Limb (tissue), 2 donors: ENCODE measurements around the gene CNTNAP5.
"Not testable (repeated sequence)": the region's sequence is repeated elsewhere in the genome, so short reads cannot be mapped to it uniquely, and the experiment has no call there.

Experiments
- DNase-seq, 2 donors: peaks; one replicate each; pipeline ENCODE4 v3.0.0-alpha.2; 2016; ENCODE audit errors: extremely low spot score in 2 of 2

The CNTNAP5 gene

DNA sequence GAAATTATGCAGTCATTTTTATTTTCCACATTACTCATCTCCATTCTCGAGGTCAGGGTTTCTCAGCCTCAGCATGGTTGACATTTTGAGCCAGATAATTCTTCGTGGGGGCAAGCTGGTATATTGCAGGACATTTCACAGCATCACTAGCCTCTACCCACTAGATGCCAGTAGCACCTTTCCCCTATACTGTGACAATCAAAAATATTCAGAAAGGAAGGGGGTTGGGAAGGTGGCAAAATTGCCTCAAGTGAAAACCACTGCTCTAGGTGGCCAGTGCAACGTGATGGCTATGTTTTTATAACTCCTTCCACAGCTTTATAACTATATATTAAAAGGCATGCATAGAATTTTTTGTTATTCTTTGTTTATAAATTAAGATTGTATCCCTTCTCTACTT is 294.5 kb downstream of the CNTNAP5 start:
- no peak for DNase-seq

DNA sequence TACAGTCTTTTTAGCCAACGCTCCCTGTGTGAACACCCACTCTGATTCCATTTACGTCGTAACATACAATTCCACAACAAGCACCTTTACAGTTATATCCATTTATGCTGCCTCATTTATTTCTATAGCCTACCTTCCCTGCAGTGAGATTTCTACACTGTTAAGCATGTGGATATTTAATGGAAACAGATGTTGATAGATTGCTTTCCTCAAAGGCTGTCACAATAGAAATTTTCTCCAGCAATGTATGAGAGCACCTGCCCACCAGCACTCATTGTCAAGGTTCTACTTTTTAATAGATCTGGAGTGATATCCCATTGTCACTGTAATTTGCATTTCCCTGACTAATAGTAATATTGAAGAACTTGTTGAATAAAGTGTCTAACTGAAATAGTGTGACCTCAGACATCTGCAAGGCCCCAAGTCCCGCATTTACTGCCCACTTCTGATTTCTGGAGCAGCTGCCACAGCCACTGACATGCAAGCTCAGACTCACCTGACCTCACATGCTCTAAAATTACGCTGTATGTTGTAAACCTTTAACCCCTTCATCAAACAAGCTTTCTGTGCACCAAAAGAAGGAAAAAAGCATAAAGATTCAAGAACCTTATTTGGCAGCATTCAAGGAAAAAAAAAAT is 295.1 kb downstream of the CNTNAP5 start:
- no peak for DNase-seq

DNA sequence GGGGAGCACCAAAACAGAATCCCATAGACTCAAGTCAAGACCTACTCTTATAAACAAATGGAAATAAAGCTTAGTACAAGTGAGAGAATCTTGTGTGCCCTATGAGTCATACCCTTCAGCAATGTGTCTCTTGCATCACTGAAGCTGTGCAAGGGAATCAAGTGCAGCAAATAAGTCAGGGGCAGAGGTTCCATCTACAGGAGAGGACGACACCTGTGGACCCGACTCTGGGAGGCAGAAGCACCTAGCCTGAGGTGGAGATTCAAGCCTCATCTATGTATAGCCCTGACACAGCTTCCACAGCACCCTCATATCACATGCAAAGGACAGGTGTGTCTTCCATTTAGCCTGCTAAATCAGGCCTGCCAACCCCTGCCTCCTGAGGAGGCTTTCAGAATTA is 298.2 kb downstream of the CNTNAP5 start:
- DNase-seq, result no peak

DNA sequence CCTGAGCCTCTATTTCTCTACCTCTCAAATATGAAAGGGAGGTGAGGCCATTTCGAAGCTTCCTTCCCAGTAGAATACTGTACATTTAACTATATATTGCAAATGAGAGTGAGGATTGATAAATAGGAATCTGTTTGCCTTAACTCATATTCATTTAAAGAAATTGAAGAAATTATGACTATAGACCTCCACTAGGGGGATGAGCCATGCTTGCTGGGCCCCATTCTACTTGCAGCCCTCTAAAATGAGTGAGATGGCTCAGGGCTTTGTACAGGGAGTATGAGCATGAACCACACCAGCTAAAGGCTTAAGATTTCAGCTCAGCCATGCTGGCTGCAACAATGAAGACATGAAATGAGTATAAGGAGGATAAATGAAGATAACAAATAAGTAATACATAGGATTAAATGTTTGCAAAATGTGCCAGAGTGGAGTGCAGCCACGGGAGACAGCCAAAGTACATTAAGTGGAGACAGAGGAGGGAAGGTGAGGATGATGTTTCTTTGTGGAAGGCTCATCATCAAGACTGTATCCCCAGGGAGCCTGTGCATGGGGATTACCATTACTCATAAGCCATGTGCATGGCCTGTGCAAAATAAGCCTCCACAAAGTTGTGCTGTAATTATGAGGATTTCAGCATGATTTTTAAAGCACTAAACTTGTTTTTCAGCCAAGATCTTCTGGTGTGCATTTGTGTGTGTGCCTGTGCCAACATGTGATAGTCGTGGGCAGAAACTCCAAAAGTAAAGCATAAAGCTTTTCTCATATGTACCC is 300.8 kb downstream of the CNTNAP5 start:
- no peak for DNase-seq

DNA sequence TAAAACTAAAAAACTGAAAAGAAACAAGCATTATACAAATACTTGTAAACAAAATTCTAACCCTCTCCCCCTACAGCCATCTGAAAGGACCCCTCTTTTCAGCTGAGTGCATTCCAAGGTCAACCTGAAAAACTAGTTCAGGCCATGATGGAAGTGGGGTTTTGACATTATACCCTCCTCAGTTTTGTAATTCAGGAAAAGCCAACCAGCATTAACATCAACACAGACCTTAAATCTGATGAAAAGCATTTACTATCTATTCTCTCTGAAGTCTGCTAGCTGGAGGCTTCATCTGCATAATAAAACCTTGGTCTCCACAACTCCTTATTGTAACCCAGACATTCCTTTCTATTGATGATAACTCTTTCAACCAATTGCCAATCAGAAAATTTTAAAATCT is 302.2 kb downstream of the CNTNAP5 start:
- DNase-seq, result no peak

DNA sequence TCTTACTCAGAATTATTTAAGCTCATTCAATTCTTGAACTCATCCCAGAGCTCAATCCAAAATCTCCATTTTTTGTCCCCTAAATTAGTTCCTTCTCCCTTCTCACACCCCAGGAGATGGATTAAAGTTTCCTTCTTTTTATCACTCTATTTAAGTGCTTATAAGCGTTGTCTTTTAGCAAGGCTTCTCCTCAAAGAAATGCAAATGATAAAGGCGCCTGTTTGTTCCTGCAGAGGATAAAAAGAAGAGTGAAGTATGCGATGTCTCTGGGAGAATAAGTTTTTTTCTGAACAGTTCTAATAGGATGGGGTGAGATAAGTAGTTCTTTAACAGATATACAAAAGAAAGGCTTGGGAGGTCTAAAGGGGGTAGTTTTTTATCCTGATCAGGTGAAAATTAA is 303.3 kb downstream of the CNTNAP5 start:
- no peak for DNase-seq

DNA sequence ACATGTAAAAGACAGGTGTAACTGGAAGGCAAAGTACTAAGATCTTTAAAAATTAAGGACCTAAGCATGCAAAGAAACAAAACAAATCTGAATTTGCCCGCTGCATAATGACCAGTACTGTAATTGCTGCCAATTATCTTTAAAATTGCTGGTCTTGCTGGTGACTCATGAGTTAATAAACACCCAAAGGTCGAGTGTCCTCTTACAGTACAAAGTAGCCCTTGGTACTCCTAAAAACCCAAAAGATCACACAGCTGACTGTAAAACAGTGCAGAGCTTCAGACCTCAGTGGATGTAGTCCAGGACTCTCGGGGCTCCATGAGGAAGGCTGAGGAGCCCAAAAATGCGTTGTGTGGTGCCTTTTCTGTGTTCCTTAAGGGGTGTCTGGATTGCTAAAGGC is 308.7 kb downstream of the CNTNAP5 start:
- no peak for DNase-seq

DNA sequence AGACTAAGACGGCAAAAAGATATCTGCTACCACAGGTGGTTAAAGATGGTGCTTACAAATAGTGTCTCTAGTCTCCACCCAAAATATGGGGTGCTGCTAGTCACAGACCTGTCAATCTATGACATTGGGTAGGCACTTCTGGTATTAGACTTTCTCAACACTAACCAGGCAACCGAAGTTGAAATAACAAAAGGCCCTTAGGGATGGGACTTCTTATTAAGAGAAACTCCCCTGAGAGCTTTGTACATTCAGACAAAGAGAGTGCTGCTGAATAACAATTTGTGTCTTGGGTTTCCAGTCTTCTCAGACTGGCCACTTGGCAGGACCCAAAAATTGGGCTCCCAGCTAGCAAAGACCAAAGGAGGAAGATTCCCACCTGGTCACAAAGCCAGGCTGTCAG is 310.0 kb downstream of the CNTNAP5 start:
- DNase-seq, result no peak

DNA sequence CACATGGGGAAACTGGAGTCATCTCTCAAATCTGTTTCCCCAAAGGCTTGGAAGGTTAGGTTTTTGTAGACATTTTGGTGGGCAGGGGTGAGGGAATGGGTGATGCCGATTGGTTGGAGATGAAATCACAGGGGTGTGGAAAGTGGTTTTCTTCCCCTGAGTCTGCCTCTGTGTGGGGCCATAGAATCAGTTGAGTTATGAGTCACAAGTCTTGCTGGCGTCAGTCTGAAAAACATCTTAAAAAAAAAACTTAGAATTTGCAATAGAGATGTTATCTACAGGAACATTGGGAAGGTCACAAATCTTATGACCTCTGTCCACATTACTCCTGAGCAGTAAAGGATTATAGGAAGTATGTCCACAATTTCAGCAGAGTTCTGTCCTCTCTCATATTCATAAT is 314.6 kb downstream of the CNTNAP5 start:
- DNase-seq, result no peak

DNA sequence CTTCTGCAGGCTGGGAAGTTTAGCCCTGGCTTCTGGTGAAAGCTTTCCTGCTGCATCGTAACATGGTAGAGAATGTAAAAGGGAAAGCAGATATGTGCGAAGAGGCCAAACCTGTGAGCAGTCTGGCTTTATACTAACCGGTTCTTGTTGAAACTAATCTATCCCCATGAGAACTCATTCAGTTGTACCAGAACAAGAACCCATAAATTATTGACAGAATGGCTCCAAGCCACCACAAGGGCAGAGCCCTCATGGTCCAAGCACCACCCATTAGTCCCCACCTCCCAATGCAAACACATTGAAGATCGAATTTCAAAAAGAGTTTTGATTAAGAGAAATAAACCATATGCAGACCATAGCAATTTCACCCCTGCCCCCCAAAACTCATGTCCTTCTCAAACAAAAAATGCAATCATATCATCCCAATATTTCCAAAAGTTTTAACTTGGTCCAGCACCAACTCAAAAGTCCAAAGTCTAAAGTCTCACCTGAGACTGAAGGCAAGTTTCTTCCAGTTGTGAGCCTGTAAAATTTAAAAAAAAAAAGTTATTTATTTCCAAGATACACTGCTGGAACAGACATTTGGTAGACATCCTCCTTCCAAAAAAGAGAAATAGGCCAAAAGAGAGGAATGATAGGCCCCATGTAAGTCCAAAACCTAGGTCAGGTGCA is 318.9 kb downstream of the CNTNAP5 start:
- no peak for DNase-seq

DNA sequence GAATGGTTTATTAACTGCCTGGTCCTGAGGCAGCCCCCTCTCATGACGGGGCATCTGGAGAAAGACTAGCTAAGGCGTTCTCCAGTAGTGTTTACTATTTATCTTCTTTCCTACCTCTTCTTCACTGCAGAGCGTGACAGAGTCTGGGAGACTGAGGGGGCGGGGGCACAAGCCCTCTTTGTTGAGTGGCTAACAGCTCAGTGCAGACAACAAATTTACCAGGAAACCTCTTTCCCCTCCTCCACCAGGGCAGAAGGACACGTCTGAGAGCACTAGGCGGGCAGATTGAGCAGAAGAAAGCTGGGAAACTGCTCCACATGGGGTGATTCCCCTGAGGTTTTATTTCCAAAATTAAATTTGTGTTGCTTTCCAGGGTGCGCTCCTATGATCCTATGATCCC is 322.1 kb downstream of the CNTNAP5 start:
- DNase-seq, result no peak

DNA sequence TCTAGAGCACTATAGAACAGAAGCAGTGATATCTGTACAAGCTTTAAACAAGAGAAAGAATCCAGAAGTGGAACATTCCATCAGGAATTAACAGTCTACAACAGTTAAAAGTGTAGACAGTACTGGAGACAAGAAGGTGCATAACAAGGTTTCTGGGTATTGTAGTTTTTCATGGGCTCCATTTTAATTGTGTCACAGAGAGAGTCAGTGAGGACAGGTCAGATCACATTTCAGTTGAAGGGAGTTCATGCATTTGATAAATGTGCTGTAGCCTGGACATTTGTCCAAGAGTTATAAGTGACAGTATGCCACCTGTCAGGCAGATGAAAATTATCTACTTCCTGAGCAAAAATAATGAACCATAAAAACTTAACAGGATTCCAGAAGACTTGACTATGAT is 328.6 kb downstream of the CNTNAP5 start:
- peak in 1 of 2 donors; percentile 3 for DNase-seq

DNA sequence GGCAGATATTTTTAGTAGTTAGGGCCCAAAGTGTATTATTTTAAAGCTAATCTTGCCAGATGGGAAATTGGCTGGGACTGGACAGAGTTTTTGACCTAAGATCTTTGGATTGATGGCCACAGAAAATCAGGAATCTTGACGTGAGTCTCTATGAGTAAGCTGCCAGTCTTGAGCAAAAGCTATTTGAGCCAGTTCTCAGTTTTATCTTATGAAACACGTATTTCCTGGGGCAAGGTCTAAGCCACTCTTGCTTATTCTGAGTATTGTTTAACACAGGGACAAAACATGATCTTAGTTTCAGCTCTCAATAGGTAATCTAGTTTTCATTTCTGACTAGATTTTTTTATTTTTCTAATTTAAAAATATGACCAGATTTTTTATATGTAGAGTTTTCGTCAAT is 329.4 kb downstream of the CNTNAP5 start:
- no peak for DNase-seq

DNA sequence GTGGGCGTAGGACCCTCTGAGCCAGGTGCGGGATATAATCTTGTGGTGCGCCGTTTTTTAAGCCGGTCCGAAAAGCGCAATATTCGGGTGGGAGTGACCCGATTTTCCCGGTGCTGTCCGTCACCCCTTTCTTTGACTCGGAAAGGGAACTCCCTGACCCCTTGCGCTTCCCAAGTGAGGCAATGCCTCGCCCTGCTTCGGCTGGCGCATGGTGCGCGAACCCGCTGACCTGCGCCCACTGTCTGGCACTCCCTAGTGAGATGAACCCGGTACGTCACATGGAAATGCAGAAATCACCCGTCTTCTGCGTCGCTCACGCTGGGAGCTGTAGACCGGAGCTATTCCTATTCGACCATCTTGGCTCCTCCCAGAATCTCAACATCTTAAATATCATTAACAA is 336.9 kb downstream of the CNTNAP5 start:
- DNase-seq, result not testable (repeated sequence)

DNA sequence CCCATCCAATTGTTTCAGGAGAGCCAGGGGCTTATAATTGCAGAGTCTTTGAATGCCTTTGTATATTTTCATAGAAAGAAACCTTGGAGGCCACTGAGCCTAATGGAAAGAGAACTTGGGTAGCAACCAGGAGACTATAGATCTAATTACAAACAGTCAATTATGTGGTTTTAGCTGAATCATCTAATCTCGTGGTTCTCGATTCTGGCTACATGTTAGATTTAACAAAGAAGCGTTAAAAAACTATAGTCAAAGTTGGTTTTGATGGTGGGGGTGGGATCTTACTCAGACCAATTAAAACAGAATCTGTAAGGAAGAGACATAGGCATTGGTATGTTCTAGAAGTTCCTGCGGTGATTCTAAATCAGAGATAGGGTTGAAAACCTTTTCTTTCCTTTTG is 344.1 kb downstream of the CNTNAP5 start:
- no peak for DNase-seq

DNA sequence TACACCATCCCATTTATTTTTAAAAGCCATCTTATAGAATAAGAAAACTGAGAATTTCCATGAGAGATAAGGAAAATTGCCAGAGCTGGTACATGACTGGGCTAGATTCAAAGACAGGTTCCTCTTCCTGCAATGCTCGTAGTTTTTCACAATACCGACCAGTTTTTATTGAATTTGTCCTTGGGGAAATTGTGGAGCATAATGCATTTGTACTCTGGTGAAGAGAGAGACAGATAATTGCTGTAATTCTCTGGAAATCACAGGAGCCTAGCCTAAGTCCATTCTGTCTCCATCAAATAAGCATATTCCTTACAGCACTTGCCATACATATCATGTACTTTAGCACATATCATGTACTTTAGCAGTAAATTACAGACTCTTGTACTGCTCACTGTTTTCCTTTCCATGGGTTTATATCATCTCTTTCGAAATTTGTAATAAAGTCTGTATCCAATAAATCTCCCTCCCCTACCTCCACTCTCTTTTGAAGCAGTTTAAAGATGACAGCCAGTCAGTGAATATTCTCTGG is 355.2 kb downstream of the CNTNAP5 start:
- no peak for DNase-seq

DNA sequence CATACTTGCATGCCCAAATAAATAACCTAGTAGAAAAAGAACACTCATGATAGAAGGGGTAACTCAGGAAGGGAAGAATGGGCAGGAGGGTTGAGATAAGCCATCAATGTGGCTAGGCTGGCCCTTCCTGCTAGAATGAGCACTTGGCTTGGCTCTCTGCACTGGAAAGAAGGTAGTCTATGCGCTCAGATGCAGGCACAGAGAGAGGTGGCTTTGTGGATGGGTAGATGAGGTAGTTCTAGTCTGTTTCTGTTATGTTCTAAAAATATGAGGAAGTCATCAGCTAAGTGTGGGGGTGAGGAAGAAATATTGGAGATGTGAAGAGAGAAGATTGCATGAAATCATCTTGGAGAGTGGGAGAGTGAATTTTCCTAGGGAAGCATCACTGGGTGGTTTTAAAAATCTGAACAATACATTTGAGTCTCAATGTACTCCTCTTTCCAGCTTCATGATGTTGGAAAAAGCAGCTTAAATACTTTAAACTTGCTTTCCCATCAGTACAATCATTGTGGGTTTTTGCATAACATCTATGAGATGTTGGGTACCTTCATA is 357.1 kb downstream of the CNTNAP5 start:
- no peak for DNase-seq

DNA sequence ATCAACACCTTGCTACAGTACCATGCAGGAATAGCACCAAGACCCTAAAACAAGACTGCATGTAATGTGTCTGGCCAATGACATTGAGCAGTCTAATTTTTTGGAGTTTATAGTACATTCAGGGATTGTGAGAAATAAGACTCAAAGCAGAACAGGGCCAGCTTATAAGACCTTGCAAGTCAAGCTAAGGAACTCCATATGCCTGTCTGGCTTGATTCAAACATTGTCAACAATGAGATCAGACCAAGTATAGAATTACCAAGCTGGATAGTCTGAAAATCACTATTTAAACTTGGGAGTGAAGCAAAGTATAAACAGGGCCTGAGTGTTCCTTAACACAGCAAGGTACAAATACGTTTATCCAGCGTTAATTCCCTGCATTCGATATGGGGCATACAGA is 370.9 kb downstream of the CNTNAP5 start:
- DNase-seq, result no peak

DNA sequence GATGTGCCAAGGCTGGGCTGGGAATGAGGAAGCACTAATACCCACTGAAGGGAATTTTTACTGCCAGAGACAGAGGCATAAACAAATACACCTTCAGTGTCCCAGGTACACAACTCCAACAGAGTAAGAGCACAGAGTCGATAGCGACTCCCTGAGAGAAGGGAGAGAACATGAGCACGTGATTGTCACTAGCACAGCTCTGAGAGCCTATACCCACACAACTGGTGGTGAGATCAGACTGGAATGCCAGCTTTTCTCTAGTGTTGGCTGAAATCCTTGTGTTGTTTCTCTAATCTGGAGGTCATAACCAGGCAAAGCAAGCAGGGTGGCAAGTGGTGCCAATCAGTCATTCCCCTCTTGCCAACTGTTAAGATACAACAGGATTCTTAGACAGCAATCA is 377.2 kb downstream of the CNTNAP5 start:
- DNase-seq, result no peak

DNA sequence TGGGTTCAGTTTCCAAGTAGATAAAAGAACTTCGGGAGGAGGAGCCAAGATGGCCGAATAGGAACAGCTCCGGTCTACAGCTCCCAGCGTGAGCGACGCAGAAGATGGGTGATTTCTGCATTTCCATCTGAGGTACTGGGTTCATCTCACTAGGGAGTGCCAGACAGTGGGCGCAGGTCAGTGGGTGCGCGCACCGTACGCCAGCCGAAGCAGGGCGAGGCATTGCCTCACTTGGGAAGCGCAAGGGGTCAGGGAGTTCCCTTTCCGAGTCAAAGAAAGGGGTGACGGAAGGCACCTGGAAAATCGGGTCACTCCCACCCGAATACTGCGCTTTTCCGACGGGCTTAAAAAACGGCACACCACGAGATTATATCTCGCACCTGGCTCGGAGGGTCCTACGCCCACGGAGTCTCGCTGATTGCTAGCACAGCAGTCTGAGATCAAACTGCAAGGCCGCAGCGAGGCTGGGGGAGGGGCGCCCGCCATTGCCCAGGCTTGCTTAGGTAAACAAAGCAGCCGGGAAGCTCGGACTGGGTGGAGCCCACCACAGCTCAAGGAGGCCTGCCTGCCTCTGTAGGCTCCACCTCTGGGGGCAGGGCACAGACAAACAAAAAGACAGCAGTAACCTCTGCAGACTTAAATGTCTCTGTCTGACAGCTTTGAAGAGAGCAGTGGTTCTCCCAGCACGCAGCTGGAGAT is 382.9 kb downstream of the CNTNAP5 start:
- not testable (repeated sequence) for DNase-seq

DNA sequence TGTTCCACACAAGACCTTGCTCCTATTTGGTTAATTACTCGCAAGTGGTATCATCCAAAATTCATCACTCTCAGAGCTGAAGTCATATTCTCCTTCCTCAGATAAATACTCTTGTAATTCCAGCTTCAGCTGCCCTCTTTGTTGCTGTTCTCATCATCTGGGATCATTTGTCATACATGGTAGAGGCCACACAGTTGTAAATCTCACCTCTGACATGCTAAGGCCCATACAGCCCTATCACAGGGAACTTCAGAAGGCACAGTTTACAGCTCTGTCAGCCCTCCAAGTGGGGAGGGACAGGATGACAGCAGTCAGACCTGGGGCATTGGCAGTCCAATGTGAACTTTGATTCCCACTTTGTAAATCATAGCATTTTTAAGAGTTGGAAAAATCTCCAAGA is 399.0 kb downstream of the CNTNAP5 start:
- no peak for DNase-seq

DNA sequence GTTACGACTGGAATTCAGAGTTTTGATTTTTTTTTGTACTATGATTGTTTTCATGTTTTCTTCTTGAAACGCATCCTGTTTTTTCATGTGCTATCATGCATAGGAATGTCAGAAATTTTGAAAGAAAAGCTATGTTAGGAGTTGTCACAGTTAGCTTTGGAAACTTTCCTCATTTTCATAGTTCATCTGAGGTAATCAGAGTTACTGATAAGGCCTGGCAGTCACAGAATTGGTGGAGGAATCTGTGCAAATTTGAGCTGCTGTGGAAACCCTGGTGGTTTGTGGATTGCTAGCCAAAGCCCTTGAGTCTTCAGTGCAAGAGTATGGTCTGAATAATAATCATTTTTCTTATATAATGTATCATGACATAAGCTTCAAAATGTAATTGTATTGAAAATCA is 401.0 kb downstream of the CNTNAP5 start:
- DNase-seq, result no peak
